Stimulated activated CD4-positive, alpha-beta T cell treated with anti-CD3 and anti-CD28 coated beads, Interleukin-15, amount 100 ng/mL, for 24 hours (primary cell): Measurements from ENCODE around the gene PMIS2.

Experiments used
- DNase-seq: peaks from one replicate; pipeline ENCODE4 v3.0.0-alpha.2; 2020

Gene PMIS2

GRCh38 chr19:35633727-35634440, 47.9 kb downstream of the PMIS2 start:
- DNase-seq: no peak

- no peak for DNase-seq
Observed at GRCh38 chr19:35636651-35637050, 50.7 kb downstream of the PMIS2 start.
